HTR-8/SVneo (cell line): ENCODE results near the gene TAB3.
A peak's percentile ranks its signal among the peaks of the same experiment; 100 is the strongest.
"Not testable (repeated sequence)": the region's sequence is repeated elsewhere in the genome, so short reads cannot be mapped to it uniquely, and the experiment has no call there.

Experiments
- DNase-seq: peaks from one replicate; pipeline ENCODE4 v3.0.0; 2011; ENCODE audit warnings: low spot score, mixed read lengths; ENCODE audit not compliant: insufficient read length
- FAIRE-seq: peaks from 2 replicates; lab custom pipeline; 2011; peaks lifted over from hg19 to GRCh38; lab: Jason Lieb, UNC

Gene TAB3

DNA sequence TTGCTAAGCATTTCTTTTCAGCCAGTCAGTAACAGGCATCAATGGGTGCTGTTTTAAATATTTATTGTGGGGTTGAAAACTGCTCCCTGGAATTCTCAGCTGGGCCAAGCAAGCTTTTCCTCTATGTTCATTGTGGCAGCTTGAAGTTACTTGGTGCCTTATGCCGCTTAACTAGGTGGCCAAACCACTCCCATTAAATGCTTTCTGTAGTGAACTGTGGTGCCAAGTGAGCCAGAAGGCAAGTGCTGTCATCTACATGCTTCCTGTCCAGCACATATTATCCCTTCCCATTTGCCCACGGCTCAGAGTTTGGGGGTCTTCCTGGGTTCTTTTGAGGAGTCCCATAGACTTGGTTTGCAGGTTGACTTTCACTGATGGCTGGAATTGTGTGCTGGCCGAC, 64.8 kb downstream of the TAB3 start:
- DNase-seq (no peak), FAIRE-seq (no peak)

DNA sequence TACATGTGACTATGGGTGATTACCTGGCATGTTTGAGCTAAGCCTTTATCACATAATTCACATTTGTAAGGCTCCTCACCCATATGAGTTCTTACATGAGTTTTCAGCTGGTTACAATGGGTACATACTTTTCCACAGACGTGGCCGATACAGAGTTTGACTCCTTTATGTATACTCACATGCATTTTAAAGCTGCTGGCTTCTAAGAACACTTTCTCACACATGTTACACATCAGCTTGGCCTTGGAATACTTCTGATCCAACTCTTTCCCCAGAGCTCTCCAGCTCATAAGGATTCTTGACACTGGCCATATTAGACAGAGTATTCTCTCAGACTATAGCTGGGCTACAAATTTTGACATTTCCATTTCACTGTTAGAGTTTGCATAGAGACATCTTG, 66.3 kb downstream of the TAB3 start:
- FAIRE-seq: no peak

GRCh38 chrX:30822068-30822681, 66.9 kb downstream of the TAB3 start:
- FAIRE-seq (peak; percentile 51), DNase-seq (no peak)

More for the DNA sequence above, 66.3 kb downstream of the TAB3 start:
- no peak for DNase-seq

- DNase-seq (no peak), FAIRE-seq (no peak)
Measured at GRCh38 chrX:30821116-30821515, 67.9 kb downstream of the TAB3 start.

GRCh38 chrX:30819080-30819479, 70.0 kb downstream of the TAB3 start:
- DNase-seq (no peak), FAIRE-seq (no peak)

DNA sequence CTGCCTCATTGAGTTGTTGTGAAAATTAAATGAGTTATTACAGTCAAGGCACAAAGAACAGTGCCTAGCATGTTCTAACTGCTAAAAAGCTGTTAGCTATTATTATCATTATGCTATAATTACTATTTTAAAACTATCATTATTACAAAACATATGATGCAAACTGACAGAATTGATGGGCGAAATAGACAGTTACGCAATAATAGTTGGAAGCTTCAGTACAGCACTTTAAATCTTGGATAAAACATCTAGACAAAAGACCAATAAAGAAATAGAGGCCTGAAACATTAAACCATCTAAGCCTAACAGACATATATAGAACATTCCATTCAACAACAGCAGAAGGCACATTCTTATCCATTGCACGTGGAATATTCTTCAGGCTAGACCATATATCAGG, 73.0 kb downstream of the TAB3 start:
- DNase-seq: no peak
- FAIRE-seq: no peak

DNA sequence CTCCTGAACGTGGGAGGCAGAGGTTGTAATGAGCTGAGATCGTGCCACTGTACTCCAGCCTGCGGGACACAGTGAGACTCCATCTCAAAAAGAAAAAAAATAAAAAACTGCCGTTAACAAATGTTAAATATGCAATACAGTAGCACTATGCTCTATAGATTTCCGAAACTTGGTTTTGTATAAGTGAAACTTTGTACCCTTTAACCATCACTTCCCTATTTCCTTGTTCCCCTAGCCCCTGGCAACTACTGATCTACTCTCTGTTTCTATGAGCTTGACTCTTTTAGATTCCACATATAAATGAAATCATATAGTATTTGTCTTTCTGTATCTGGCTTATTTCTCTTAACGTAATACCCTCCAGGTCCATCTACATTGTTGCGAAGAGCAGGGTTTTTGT, 74.1 kb downstream of the TAB3 start:
- DNase-seq: no peak
- no peak for FAIRE-seq

DNA sequence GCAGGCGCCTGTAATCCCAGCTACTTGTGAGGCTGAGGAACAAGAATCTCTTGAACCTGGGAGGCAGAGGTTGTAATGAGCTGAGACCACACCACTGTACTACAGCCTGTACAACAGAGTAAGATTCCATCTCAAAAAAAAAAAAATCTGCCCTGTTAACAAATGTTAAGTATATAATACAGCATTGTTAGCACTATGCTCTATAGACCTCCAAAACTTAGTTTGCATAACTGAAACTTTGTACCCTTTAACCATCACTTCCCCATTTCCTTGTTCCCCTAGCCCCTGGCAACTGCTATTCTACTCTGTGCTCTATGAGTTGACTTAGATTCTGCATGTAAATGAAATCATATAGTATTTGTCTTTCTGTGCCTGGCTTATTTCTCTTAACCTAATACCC, 76.7 kb downstream of the TAB3 start:
- no peak for DNase-seq
- FAIRE-seq: no peak

- no peak for DNase-seq
- peak; percentile 89 for FAIRE-seq
Measured at GRCh38 chrX:30806187-30806728, 82.8 kb downstream of the TAB3 start.

GRCh38 chrX:30804462-30804861, 84.6 kb downstream of the TAB3 start:
- FAIRE-seq (no peak), DNase-seq (no peak)

GRCh38 chrX:30800901-30801300, 88.2 kb downstream of the TAB3 start:
- FAIRE-seq: peak; percentile 93
- DNase-seq: no peak

DNA sequence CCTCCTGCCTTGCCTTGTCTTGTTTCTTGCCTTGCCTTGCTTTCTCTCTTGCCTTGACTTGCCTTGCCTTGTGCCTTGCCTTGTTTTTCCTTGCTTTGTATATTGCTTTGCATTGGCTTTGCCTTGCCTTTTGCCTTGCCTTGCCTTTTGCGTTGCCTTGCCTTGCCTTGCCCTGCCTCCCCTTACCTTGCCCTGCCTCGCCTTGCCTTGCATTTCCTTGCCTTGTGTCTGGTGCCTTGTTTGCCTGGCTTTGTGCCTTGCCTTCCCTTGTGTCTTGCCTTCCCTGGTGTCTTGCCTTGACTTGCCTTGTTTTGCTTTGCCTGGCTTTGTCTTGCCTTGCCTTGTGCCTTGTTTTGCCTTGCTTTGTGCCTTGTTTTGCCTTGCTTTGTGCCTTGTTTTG, 89.7 kb downstream of the TAB3 start:
- no peak for FAIRE-seq
- DNase-seq: no peak

GRCh38 chrX:30798810-30799209, 90.2 kb downstream of the TAB3 start:
- DNase-seq: no peak
- FAIRE-seq: no peak

- peak; percentile 71 for FAIRE-seq
- DNase-seq: not testable (repeated sequence)
Measured at GRCh38 chrX:30797301-30797700, 91.8 kb downstream of the TAB3 start.

- FAIRE-seq: peak; percentile 4
- no peak for DNase-seq
Measured at GRCh38 chrX:30795981-30796958, 92.8 kb downstream of the TAB3 start.

- no peak for FAIRE-seq
Measured at GRCh38 chrX:30794497-30794896, 94.6 kb downstream of the TAB3 start.

DNA sequence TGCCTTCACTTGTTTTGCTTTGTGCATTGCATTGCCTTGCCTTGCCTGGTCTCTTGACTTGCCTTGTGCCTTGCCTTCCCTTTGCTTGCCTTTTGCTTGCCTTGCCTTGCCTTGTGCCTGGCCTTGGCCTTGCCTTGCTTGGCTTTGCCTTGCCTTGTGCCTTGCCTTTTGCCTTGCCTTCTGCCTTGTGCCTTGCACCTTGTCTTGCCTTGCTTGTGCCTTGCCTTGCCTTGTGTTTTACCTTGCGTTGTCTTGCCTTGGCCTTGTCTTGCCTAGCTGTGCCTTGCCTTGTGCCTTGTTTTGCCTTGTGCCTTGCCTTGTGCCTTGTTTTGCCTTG, 95.3 kb downstream of the TAB3 start:
- FAIRE-seq (peak; percentile 9), DNase-seq (no peak)

More at GRCh38 chrX:30794497-30794896, 94.6 kb downstream of the TAB3 start:
- DNase-seq: no peak

DNA sequence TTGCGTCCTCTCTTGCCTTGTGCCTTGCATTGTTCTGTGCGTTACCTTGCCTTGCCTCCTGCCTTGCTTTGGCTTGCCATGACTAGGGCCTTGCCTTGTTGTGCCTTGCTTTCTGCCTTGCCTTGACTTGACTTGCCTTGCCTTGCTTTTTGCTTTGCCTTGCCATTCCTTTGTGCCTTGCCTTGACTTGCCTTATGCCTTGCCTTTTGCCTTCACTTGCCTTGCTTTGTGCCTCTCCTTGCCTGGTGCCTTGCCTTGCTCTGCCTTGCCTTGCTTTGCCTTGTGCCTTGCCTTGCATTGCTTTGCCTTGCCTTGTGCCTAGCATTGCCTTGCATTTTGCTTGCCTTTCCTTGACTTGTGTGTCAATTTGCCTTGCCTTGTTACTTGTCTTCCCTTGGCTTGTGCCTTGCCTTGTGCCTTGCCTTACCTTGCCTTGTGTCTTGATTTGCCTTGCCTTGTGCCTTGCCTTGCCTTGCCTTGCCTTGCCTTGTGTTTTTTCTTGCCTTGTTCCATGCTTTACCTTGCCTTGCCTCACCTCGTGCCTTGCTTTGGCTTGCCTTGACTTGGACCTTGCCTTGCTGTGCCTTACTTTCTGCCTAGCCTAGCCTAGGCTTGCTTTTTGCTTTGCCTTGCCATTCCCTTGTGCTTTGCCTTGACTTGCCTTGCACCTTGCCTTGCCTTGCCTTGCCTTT, 95.8 kb downstream of the TAB3 start:
- FAIRE-seq (peak; percentile 76), DNase-seq (no peak)

- FAIRE-seq: no peak
- DNase-seq: no peak
Measured at GRCh38 chrX:30791296-30792278, 97.5 kb downstream of the TAB3 start.

DNA sequence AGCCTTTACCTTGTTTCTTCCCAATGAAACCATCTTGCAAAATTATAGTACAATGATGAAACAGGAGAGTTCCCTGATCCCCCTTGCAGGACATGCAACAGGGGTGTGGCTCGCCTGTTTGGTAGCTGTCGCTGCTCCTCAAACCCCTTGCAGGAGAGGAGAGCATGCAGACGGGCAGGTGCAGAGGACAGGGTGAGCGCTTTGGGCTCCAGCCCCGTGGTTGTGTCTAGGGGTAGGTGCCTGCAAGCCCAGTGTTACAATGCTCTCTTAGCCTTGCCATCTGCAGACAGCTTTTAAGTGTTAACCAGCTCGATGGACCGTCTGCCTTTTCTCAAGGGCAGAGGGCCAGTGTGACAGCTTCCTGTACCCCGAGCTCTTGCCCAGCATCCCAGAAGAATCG, 102.0 kb downstream of the TAB3 start:
- DNase-seq (no peak), FAIRE-seq (no peak)
